Transverse colon (tissue), 4 donors: Measurements from ENCODE around the gene PCSK1N. TPM values are rescaled to one million over a fixed set of nuclear protein-coding genes. Genes with fewer than 3 reads are reported as not detected.
A peak's percentile ranks its signal among the peaks of the same experiment; 100 is the strongest.

Experiments
- DNase-seq: peaks from one replicate; pipeline ENCODE4 v3.0.0-alpha.2; 2019
- H3K27ac ChIP-seq, 4 donors: fragments of 200-600 bp; sonication (generic); 2 replicates each; pipeline ENCODE4 v1.5.1; 2016 to 2018; ENCODE audit warnings: inconsistent platforms in 4 of 4
- H3K27me3 ChIP-seq: fragments of 200-600 bp; sonication (generic); 2 replicates; pipeline ENCODE4 v1.5.1; 2017; ENCODE audit warnings: inconsistent platforms
- H3K36me3 ChIP-seq, 4 donors: fragments of 200-600 bp; sonication (generic); 2 replicates each; pipeline ENCODE4 v1.5.1; 2017 to 2019; ENCODE audit warnings: inconsistent platforms in 4 of 4
- H3K4me1 ChIP-seq, 4 donors: fragments of 200-600 bp; sonication (generic); 2 replicates each; pipeline ENCODE4 v1.5.1; 2017 to 2020; ENCODE audit warnings: inconsistent platforms in 4 of 4
- H3K4me3 ChIP-seq, 4 donors: fragments of 200-600 bp; sonication (generic); 1 replicate in 1 of 4; 2 replicates in 3 of 4; pipeline versions ENCODE4 v1.5.1 to v1.6.1; 2017 to 2019; ENCODE audit warnings: inconsistent platforms in 4 of 4
- H3K9me3 ChIP-seq, 2 donors: fragments of 200-600 bp; sonication (generic); 2 replicates each; pipeline ENCODE4 v1.5.1; 2017 to 2019; ENCODE audit warnings: inconsistent platforms in 2 of 2
- EP300 ChIP-seq: sonication (generic); formaldehyde crosslinking; IDR thresholded peaks from one replicate; pipeline ENCODE4 v1.6.1; 2017; ENCODE audit warnings: antibody characterized with exemption, low read depth
- POLR2A ChIP-seq: fragments of 450-650 bp; IDR thresholded peaks from one replicate; pipeline ENCODE4 v1.6.1; 2016; ENCODE audit warnings: antibody characterized with exemption, mild to moderate bottlenecking, moderate library complexity
- POLR2AphosphoS5 ChIP-seq, 3 donors: sonication (generic); formaldehyde crosslinking; IDR thresholded peaks; one replicate each; pipeline ENCODE4 v1.6.1; 2016; ENCODE audit warnings: antibody characterized with exemption in 3 of 3
- WGBS, 2 donors: methylation state at CpG; one replicate each; pipeline ENCODE4 v1.1.5; 2018; ENCODE audit warnings: low coverage in 1 of 2; 5-methylcytosine and 5-hydroxymethylcytosine counted together
- in situ Hi-C, 4 donors: fragments of 200-750 bp; cut with MboI; loops; one replicate each; pipeline versions ENCODE4 v1.15.0 to v1.15.1; 2017; ENCODE audit warnings: low sequenced_read_pairs in 3 of 4, low pct_ligation_motif_present in 1 of 4, low pct_unique_long_range_greater_than_20kb in 1 of 4
- intact Hi-C: fragments of 100-400 bp; cut with DNase I; formaldehyde crosslinking; loops from one replicate; pipeline ENCODE4 v1.15.1; 2023; ENCODE audit warnings: low total_unique reads
- total RNA-seq, 4 donors: library from RNA; depleted of rRNA; stranded (reverse); fragments of >200 nt; gene quantifications; one replicate each; pipeline ENCODE4 v1.1.0, GENCODE V29; 2016
- TF ChIP-seq, protein P1 (sequence below), 5 experiments: fragments of 200-600 bp in 3 of 5; fragments of 450-650 bp in 2 of 5; sonication (generic) in 3 of 5; IDR thresholded peaks; 1 replicate in 2 of 5; 2 replicates in 3 of 5; pipeline ENCODE4 v1.5.1; 2016 to 2017; ENCODE audit warnings: antibody characterized with exemption in 5 of 5, inconsistent platforms in 3 of 5, mild to moderate bottlenecking in 2 of 5, moderate library complexity in 1 of 5

PCSK1N gene
- total RNA-seq, 4 donors from 2014 or later, result 14.0 to 144 (median 20.4) TPM

DNA sequence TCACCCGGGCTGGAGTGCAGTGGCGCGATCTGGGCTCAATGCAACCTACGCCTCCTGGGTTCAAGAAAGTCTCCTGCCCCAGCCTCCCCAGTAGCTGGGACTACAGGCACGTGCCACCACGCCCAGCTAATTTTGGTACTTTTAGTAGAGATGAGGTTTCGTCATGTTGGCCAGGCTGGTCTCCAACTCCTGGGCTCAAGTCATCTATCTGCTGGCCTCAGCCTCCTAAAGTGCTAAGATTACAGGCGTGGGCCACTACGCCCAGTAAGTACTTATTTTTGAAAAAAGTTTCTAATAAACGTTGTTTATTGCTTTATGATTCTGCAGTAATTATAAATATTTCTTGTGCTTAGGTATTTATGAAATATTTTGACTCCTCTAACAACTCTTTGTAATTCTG is 4.3 kb upstream of the PCSK1N start:
- peaks cover 0 to 6% (median 3%) of the 10 kb centered on the region in 4 donors for H3K4me1 ChIP-seq
- in situ Hi-C loops (no loop called here), intact Hi-C loops (no loop called here)
- WGBS, 2 donors, result 82% methylated on average over 10 of the region's 10 CpGs; no CpG with 5 or more reads in 1 of the 2 donors
- no peaks in the 10 kb centered on the region for H3K36me3 ChIP-seq
- no peak overlapping the region for H3K4me3 ChIP-seq
- TF ChIP-seq POLR2A, result no peak
- TF ChIP-seq EP300, result no peak
- TF ChIP-seq, protein P1, sequence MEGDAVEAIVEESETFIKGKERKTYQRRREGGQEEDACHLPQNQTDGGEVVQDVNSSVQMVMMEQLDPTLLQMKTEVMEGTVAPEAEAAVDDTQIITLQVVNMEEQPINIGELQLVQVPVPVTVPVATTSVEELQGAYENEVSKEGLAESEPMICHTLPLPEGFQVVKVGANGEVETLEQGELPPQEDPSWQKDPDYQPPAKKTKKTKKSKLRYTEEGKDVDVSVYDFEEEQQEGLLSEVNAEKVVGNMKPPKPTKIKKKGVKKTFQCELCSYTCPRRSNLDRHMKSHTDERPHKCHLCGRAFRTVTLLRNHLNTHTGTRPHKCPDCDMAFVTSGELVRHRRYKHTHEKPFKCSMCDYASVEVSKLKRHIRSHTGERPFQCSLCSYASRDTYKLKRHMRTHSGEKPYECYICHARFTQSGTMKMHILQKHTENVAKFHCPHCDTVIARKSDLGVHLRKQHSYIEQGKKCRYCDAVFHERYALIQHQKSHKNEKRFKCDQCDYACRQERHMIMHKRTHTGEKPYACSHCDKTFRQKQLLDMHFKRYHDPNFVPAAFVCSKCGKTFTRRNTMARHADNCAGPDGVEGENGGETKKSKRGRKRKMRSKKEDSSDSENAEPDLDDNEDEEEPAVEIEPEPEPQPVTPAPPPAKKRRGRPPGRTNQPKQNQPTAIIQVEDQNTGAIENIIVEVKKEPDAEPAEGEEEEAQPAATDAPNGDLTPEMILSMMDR (IDR thresholded peaks at IDR 0.05), result no peak
- no peak for TF ChIP-seq POLR2AphosphoS5 (IDR thresholded peaks at IDR 0.05)
- no peak overlapping the region for H3K27ac ChIP-seq
- no peak for DNase-seq
- peaks cover 17% of the 10 kb centered on the region for H3K27me3 ChIP-seq
- no peaks in the 10 kb centered on the region for H3K9me3 ChIP-seq

DNA sequence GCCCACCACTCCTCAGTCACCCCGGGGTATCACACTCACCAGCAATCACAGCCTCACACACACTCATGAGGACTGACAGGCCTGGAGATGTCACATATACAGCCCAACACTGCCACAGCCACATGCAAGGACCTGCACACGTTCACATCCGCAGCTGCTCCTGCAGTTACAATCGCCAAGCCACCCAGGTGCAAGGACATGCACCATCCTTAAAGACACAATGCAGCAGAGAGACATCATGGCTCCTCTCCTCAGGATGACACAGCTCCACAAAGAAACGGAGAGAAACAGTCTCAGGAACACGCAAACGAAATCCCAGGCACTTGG is 1.1 kb downstream of the PCSK1N start:
- no peaks in the 10 kb centered on the region for H3K9me3 ChIP-seq
- no peak for DNase-seq
- H3K4me3 ChIP-seq, result no peak overlapping the region
- no peak for TF ChIP-seq POLR2A
- no peak for TF ChIP-seq POLR2AphosphoS5 (IDR thresholded peaks at IDR 0.05)
- TF ChIP-seq EP300, result no peak
- TF ChIP-seq, protein P1 (IDR thresholded peaks at IDR 0.05), result no peak
- H3K36me3 ChIP-seq, result no peaks in the 10 kb centered on the region
- H3K27me3 ChIP-seq, result peaks cover 50% of the 10 kb centered on the region
- no peak overlapping the region for H3K27ac ChIP-seq
- peaks cover 0 to 11% (median 3%) of the 10 kb centered on the region in 4 donors for H3K4me1 ChIP-seq
- in situ Hi-C loops, result no loop called here
- WGBS, 2 donors, result 28% methylated on average over 7 of the region's 7 CpGs; no CpG with 5 or more reads in 1 of the 2 donors
- intact Hi-C loops, result no loop called here

DNA sequence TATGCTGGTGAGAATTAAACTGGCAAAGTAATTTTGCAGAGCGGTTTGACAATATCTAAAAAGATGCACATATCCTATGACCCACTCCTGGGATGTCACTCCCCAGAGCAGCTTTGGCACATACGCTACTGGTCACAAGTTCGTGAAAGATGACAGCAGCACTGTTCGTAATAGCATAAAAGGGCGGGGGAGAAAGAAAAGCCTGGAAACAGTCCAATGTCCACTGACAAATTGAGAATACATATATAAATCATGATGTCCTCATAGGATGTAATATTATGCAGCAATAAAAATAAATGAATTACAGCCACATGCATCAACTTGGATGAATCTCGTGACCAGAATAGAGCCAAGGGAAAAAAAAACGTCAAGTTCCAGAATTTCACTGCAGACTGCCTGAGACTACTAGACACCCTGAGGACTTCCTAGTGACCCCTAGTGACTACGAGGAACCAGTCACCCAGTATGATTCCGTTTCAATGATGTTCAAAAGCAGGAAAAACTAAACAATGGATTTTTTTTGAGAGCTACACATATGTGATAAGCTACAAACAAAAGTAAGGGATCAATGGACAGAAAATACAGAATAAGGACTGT is 1.8 kb downstream of the PCSK1N start:
- Histone ChIP-seq H3K9me3 (no peaks in the 10 kb centered on the region), H3K36me3 (no peaks in the 10 kb centered on the region), H3K4me1 (peaks cover 0 to 11% (median 3%) of the 10 kb centered on the region in 4 donors), H3K4me3 (no peak overlapping the region), H3K27me3 (peaks cover 50% of the 10 kb centered on the region), H3K27ac (no peak overlapping the region)
- TF ChIP-seq, protein P1 (IDR thresholded peaks at IDR 0.05), result no peak
- no peak for TF ChIP-seq POLR2A
- TF ChIP-seq EP300, result no peak
- no peak for TF ChIP-seq POLR2AphosphoS5 (IDR thresholded peaks at IDR 0.05)
- WGBS, 2 donors, result 7 to 31% methylated on average over 5 to 9 of the region's 9 CpGs
- no peak for DNase-seq
- in situ Hi-C loops (no loop called here), intact Hi-C loops (no loop called here)

DNA sequence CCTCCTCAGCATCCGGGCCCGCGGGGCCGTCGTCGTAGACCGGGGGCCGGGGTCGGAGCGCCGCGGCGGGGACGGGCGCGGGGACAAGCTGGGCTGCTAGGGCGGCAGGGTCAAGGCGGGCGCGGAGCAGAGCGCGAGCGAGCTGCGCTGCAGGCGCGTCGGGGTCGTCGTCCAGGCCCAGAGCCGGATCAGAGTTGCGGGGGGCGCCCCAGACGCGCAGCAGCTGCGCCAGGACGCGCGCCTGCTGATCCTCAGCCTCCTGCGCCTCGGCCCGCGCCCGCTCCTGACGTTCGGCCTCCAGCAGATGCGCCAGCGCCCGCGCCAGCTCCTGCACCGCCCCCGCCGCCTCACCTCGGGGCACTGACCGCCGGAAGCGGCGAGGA is 3.5 kb downstream of the PCSK1N start:
- Histone ChIP-seq H3K4me3 (peak overlapping the region in 1 of 4 donors; percentile 7), H3K9me3 (no peaks in the 10 kb centered on the region), H3K36me3 (no peaks in the 10 kb centered on the region), H3K4me1 (peaks cover 0 to 11% (median 3%) of the 10 kb centered on the region in 4 donors), H3K27ac (no peak overlapping the region), H3K27me3 (peaks cover 50% of the 10 kb centered on the region)
- no peak for DNase-seq
- intact Hi-C loops, result no loop called here
- TF ChIP-seq POLR2AphosphoS5 (IDR thresholded peaks at IDR 0.05), result no peak
- TF ChIP-seq EP300, result no peak
- TF ChIP-seq, protein P1 (IDR thresholded peaks at IDR 0.05), result no peak
- no peak for TF ChIP-seq POLR2A
- in situ Hi-C loops, result no loop called here
- 44% methylated on average over 56 of the region's 57 CpGs; no CpG with 5 or more reads in 1 of the 2 donors for WGBS, 2 donors
